Measurements from ENCODE around the gene FAM98C.

The FAM98C gene

DNA sequence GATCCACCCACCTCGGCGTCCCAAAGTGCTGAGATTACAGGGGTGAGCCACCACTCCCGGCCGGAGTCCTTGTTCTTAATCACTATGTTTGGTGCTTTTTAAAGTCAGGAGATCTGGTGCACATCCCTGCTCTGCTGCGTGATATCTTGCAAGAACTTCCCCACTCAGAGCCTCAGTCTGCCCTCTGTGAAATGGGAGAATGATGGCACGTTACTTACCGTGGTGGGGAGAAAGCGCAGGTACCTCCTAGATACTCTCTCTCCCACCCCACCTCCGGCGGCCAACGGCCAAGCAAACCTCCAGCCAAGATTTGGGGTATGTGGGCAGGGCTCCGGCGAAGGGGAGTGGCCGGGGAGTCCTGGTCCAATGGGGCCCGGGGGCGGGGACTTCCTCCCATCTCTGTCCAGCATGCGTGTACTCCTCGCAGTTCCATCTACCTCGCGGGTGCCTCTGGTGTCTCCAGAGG, 30.4 kb downstream of the FAM98C start, which contains the start of gene RYR1:
Gene RYR1, plus strand, starts transcription at position 424 of the 466 bp plus-strand sequence. CDS start 139 bp downstream, outside the sequence.
- TF ChIP-seq, protein P1, sequence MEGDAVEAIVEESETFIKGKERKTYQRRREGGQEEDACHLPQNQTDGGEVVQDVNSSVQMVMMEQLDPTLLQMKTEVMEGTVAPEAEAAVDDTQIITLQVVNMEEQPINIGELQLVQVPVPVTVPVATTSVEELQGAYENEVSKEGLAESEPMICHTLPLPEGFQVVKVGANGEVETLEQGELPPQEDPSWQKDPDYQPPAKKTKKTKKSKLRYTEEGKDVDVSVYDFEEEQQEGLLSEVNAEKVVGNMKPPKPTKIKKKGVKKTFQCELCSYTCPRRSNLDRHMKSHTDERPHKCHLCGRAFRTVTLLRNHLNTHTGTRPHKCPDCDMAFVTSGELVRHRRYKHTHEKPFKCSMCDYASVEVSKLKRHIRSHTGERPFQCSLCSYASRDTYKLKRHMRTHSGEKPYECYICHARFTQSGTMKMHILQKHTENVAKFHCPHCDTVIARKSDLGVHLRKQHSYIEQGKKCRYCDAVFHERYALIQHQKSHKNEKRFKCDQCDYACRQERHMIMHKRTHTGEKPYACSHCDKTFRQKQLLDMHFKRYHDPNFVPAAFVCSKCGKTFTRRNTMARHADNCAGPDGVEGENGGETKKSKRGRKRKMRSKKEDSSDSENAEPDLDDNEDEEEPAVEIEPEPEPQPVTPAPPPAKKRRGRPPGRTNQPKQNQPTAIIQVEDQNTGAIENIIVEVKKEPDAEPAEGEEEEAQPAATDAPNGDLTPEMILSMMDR (IDR thresholded peaks at IDR 0.05; ENCODE audit: low read depth, low read length), result no peak
- no peak within 1 kb of the TSS for H3K4me3 ChIP-seq (replicated peaks in 1 of 2; ENCODE audit: low read depth in 2 of 2, low read length in 2 of 2)
- DNase-seq (ENCODE audit: low read depth in 2 of 2), result peak in 1 of 2 donors; percentile 26

DNA sequence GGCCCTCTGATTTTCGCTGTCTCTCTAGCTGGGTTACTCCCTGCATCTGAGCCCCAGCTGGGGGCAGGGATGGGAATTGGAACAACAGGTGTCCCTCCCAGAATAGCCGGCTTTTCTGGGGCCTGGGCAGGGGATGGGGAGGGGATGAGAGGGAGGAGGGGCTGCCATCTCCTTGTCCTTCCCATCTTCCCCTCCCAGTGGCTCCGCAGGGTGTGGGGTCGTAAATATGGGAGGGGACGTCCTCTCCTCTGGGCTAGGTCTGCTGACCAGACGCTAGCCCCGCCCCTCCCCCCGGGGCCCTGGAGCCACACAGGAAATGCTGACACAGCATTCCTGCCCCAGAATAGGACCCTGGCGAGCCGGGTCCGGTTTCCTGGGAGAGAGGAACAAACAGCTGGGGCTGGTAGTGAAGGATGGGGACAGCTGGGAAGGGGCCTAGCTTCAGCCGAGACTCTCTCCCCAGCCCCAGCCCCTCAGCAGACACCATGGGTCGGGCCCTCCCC, 31.7 kb downstream of the FAM98C start:
- no peak overlapping the region for H3K4me3 ChIP-seq (replicated peaks in 1 of 2; ENCODE audit: low read depth in 2 of 2, low read length in 2 of 2)
- no peak for DNase-seq (ENCODE audit: low read depth in 2 of 2)
- TF ChIP-seq, protein P1 (IDR thresholded peaks at IDR 0.05; ENCODE audit: low read depth, low read length), result no peak

DNA sequence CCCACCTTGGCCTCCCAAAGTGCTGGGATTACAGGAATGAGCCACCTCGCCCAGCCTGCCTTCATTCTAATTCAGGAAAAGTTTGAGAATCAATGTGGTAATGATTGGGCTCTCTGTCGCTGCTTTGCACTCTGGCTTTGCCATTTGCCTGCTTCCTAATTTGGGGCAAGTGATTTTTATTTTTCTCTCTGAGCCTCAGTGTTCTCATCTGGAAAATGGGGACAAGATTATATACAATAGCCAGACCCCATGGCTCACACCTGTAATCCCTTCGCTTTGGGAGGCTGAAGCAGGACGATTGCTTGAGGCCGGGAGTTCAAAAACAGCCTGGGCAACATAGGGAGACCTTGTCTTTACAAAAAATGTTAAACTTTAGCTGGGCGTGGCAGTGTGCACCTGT, 34.4 kb downstream of the FAM98C start:
- TF ChIP-seq, protein P1 (IDR thresholded peaks at IDR 0.05; ENCODE audit: low read depth, low read length), result no peak

DNA sequence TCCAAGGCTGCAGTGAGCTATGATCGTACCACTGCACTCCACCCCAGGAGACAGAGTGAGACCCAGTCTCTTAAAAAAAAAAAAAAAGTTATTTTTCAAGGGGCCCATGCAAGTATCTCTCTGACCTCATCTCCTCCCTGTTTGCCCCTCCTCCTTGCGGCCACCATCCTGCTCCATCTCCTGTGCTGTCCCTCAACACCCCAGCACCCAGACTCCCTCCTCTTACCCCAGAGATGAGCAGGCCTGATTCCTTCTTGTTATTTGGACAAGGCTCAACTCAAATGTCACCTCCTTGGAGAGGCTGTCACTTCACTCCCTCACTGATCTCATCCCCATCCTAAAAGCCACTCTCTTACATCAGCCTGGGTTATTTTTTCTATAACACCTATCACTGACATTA, 35.0 kb downstream of the FAM98C start:
- TF ChIP-seq, protein P1 (IDR thresholded peaks at IDR 0.05; ENCODE audit: low read depth, low read length), result no peak
- H3K4me3 ChIP-seq (replicated peaks in 1 of 2; ENCODE audit: low read depth in 2 of 2, low read length in 2 of 2), result no peak overlapping the region
- no peak for DNase-seq (ENCODE audit: low read depth in 2 of 2)

More for the DNA sequence above, 34.4 kb downstream of the FAM98C start:
- DNase-seq (ENCODE audit: low read depth in 2 of 2), result no peak
- H3K4me3 ChIP-seq (replicated peaks in 1 of 2; ENCODE audit: low read depth in 2 of 2, low read length in 2 of 2), result no peak overlapping the region

DNA sequence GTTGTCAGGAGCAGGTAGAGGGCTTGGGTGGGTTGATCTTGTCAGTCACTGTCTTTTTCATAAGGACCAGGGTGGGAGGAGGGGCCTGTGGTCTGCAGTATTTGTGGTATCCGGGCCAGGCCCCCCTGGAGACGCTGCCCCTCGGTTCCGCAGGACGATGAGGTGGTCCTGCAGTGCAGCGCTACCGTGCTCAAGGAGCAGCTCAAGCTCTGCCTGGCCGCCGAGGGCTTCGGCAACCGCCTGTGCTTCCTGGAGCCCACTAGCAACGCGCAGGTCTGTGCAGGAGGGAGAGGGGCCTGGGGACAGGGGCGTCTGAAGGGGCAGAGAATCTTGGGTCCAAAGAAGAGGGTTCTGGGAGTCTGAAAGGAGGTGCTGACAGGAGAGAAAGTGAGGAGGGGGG, 37.7 kb downstream of the FAM98C start:
- TF ChIP-seq, protein P1 (IDR thresholded peaks at IDR 0.05; ENCODE audit: low read depth, low read length), result no peak
- no peak overlapping the region for H3K4me3 ChIP-seq (replicated peaks in 1 of 2; ENCODE audit: low read depth in 2 of 2, low read length in 2 of 2)
- DNase-seq (ENCODE audit: low read depth in 2 of 2), result no peak

DNA sequence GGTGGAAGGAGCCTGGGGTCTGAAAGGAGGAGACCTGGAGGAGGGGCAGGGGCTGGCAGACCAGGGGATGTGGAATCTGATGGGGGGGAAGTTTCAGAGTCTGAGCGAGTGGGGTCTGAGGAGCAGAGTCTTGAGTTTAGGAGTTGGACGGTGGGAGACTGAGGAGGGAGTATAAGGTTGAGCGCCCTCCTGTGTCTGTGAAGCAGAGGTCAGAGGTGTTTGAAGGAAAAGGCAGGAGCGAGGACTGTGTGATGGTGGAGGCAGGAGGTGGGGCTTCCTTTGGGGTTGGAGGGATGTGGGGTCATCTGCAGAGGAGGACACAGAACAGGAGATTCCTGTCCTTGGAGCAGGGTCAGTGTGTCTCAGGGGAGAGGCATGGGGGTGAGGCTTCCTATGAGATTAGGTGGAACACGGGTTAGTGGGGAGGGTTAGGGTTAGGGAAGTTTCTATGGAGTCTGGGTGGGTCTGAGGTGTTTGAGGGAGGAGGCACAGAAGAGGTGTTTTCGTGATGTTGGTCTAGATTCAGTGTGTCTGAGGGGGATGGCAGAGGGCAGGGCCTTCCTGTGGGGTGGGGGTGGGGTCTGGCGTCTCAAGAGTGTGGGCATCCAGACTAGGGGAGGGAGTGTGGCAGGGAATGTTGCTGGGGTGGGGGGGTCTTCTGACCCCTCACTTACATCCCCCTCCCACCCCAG, 38.9 kb downstream of the FAM98C start:
- DNase-seq (ENCODE audit: low read depth in 2 of 2), result peak; percentile 15 to 19
- TF ChIP-seq, protein P1 (IDR thresholded peaks at IDR 0.05; ENCODE audit: low read depth, low read length), result no peak
- H3K4me3 ChIP-seq (replicated peaks in 1 of 2; ENCODE audit: low read depth in 2 of 2, low read length in 2 of 2), result no peak overlapping the region
